ENCODE data around the gene PCMT1. TPM values are rescaled to one million over a fixed set of nuclear protein-coding genes. Genes with fewer than 3 reads are reported as not detected.
A peak's percentile ranks its signal among the peaks of the same experiment; 100 is the strongest.

PCMT1 gene
- total RNA-seq, 2 experiments from 2014 or later = 117 to 125 TPM

DNA sequence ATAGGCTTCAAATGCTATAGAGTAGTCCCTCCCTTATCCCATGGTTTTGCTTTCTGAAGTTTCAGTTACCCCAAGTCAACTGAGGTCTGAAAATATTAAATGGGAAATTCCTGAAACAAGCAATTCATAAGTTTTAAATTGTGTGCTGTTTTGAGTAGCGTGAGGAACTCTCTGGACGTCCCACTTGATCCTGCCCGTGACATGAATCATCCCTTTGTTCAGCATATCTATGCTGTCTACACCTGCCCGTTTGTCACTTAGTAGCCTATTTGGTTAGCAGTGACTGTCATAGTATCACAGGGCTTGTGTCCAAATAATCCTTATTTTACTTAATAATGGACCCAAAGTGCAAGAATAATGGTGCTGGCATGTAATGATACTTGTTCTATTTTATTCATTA, 5.0 kb downstream of the PCMT1 start:
- ChIA-PET POLR2A (interaction anchor here (1.5 kb wide), 1 partner anchor 271 kb away, joined by 3 read pairs; no protein-coding TSS in a partner anchor), CTCF (ENCODE audit: unreplicated experiment) (interaction anchor here (0.6 kb wide), 1 partner anchor 58 kb away, joined by 3 read pairs; no protein-coding TSS in a partner anchor)
- Histone ChIP-seq H2AFZ (ENCODE audit: low read length) (no peak overlapping the region), H3K79me2 (ENCODE audit: insufficient read depth, low read depth, low read length) (peaks cover 99% of the 10 kb centered on the region), H4K20me1 (ENCODE audit: insufficient read depth, low read length) (peaks cover 18% of the 10 kb centered on the region), H3K36me3 (ENCODE audit: insufficient read depth, low read length) (peaks cover 60% of the 10 kb centered on the region), H3K4me3 (ENCODE audit: low read depth, low read length, poor library complexity, severe bottlenecking) (no peak overlapping the region), H3K4me2 (ENCODE audit: low read length) (peak overlapping the region; percentile 6; the same call in 1 of the 2 replicates), H3K27ac (ENCODE audit: low read depth, low read length, poor library complexity, severe bottlenecking) (no peak overlapping the region), H3K4me1 (ENCODE audit: insufficient read depth, low read length, poor library complexity, severe bottlenecking) (peaks cover 43% of the 10 kb centered on the region), H3K9me2 (ENCODE audit: insufficient read depth, low read length) (no peaks in the 10 kb centered on the region), H3K9me3 (ENCODE audit: low read length) (no peaks in the 10 kb centered on the region)
- no peak for DNase-seq (ENCODE audit: low spot score)
- no TSS peak for BruUV-seq (replicated peaks)
- intact Hi-C loops (cut with micrococcal nuclease; ENCODE audit: unreplicated experiment) = loop anchor here (5.0 kb wide), 1 partner anchor 187 kb away; the partner anchor contains the start of gene GINM1
- TF ChIP-seq, protein P1, sequence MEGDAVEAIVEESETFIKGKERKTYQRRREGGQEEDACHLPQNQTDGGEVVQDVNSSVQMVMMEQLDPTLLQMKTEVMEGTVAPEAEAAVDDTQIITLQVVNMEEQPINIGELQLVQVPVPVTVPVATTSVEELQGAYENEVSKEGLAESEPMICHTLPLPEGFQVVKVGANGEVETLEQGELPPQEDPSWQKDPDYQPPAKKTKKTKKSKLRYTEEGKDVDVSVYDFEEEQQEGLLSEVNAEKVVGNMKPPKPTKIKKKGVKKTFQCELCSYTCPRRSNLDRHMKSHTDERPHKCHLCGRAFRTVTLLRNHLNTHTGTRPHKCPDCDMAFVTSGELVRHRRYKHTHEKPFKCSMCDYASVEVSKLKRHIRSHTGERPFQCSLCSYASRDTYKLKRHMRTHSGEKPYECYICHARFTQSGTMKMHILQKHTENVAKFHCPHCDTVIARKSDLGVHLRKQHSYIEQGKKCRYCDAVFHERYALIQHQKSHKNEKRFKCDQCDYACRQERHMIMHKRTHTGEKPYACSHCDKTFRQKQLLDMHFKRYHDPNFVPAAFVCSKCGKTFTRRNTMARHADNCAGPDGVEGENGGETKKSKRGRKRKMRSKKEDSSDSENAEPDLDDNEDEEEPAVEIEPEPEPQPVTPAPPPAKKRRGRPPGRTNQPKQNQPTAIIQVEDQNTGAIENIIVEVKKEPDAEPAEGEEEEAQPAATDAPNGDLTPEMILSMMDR (conservative IDR thresholded peaks at IDR 0.05; ENCODE audit: low read length) = no peak
- no peak for TF ChIP-seq EZH2phosphoT487 (IDR thresholded peaks at IDR 0.05; ENCODE audit: borderline replicate concordance, low read depth, low read length)

DNA sequence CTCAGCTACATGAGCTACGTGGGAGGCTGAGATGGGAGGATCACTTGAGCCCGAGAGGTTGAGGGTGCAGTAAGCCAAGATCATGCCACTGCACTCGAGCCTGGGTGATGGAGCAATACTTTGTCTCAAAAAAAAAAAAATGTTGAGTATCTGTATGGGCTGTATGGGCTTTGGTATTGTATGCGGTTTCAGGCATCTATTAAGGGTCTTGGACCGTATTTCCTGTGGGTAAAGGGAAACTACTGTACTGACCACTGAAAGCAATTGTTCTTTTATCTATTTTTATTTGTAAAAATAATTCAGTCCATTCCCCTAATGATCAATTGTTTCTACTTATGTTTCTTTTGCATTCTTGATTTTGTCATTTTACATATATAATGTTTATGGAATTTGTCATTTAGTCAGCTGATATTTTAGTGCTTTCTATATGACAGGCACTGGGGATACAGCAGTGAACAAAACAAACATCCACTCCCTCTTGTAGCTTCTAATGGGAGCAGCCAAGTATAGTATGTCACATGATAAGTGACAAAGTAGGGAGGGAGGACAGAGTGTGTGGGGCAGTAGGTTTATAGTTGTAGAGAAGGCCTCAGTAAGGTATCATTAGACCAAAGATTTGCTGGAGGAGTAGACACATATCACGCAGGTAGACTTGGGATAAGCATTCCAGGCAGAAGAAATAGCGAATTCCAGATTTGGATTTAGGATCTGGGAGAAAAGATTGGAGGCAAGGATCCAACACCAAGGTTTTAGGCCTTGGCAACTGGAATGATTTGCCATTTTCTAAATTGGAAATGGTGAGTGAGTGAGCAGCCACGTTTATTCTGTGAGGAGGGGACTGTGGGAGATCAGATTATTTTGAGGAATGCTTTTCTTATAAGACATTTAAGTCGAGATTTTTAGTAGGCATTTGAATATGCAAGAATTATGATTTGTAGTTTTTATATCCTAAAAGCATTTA, 6.0 kb downstream of the PCMT1 start:
- H3K4me1 ChIP-seq (ENCODE audit: insufficient read depth, low read length, poor library complexity, severe bottlenecking) = peaks cover 50% of the 10 kb centered on the region
- H3K36me3 ChIP-seq (ENCODE audit: insufficient read depth, low read length) = peaks cover 70% of the 10 kb centered on the region
- ChIA-PET POLR2A (interaction anchor here (0.7 kb wide), 1 partner anchor 55 kb away, joined by 6 read pairs; no protein-coding TSS in a partner anchor), CTCF (ENCODE audit: unreplicated experiment) (interaction anchor here (0.6 kb wide), 2 partner anchors 57 to 765 kb away, joined by 3 read pairs; no protein-coding TSS in a partner anchor)
- H2AFZ ChIP-seq (ENCODE audit: low read length) = no peak overlapping the region
- no peaks in the 10 kb centered on the region for H3K9me3 ChIP-seq (ENCODE audit: low read length)
- H3K27ac ChIP-seq (ENCODE audit: low read depth, low read length, poor library complexity, severe bottlenecking) = peak overlapping the region; percentile 15
- peak overlapping the region; percentile 48 for H3K4me2 ChIP-seq (ENCODE audit: low read length)
- H3K9me2 ChIP-seq (ENCODE audit: insufficient read depth, low read length) = no peaks in the 10 kb centered on the region
- peaks cover 98% of the 10 kb centered on the region for H3K79me2 ChIP-seq (ENCODE audit: insufficient read depth, low read depth, low read length)
- no TSS peak for BruUV-seq (replicated peaks)
- H3K4me3 ChIP-seq (ENCODE audit: low read depth, low read length, poor library complexity, severe bottlenecking) = no peak overlapping the region
- no peak for TF ChIP-seq EZH2phosphoT487 (IDR thresholded peaks at IDR 0.05; ENCODE audit: borderline replicate concordance, low read depth, low read length)
- TF ChIP-seq, protein P1 (conservative IDR thresholded peaks at IDR 0.05; ENCODE audit: low read length) = no peak
- peaks cover 18% of the 10 kb centered on the region for H4K20me1 ChIP-seq (ENCODE audit: insufficient read depth, low read length)
- peak; percentile 16 for DNase-seq (ENCODE audit: low spot score)
- intact Hi-C loops (cut with micrococcal nuclease; ENCODE audit: unreplicated experiment) = no loop called here

Data from OCI-LY7 (cell line).